ENCODE measurements around the gene KCTD15. TPM values are rescaled to one million over a fixed set of nuclear protein-coding genes. Genes with fewer than 3 reads are reported as not detected.

KCTD15 gene
- polyA plus RNA-seq, 1 experiment, result 59.1 TPM

GRCh38 chr19:33801411-33801810 lies 4.7 kb downstream of the KCTD15 start:
- DNase-seq (ENCODE audit: low read depth), result no peak
- ChIA-PET POLR2A (no interaction called here), CTCF (interaction anchor here (0.6 to 0.7 kb wide), 2 partner anchors 54 to 149 kb away, joined by 3 read pairs; no protein-coding TSS in a partner anchor)
- TF ChIP-seq CTCF (IDR thresholded peaks at IDR 0.05; ENCODE audit: insufficient read depth, low read depth, low read length), result no peak
- Histone ChIP-seq H3K27me3 (ENCODE audit: control insufficient read depth, insufficient read depth, low read length) (no peaks in the 10 kb centered on the region), H3K36me3 (ENCODE audit: control insufficient read depth, insufficient read depth, low read length) (peaks cover 17% of the 10 kb centered on the region), H3K4me3 (ENCODE audit: low read depth, low read length) (no peak overlapping the region)

DNA sequence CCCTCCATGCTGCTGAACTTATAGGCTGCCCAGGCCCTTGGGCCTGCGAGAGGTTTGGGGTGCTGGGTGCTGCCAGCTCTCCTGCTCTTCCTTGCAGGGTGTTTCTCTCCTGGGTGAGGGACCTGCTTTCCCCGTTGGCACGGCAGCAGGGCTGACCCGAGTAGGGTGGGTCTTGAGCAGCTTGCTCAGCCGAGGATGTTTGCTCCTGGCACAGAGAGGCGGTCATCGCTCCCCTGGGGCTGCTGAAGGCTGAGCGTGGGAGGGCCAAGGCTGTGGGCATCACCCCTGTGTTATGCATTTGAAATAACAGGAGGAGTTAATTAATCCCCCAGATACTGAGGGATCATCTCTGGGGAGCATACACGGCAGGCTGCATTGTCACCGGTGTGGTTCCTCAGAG lies 5.3 kb downstream of the KCTD15 start:
- POLR2A ChIA-PET, result no interaction called here
- Histone ChIP-seq H3K27me3 (ENCODE audit: control insufficient read depth, insufficient read depth, low read length) (no peaks in the 10 kb centered on the region), H3K4me3 (ENCODE audit: low read depth, low read length) (no peak overlapping the region), H3K36me3 (ENCODE audit: control insufficient read depth, insufficient read depth, low read length) (peaks cover 23% of the 10 kb centered on the region)
- CTCF ChIA-PET, result interaction anchor here (0.6 kb wide), 1 partner anchor 53 kb away, joined by 3 read pairs; no protein-coding TSS in a partner anchor
- TF ChIP-seq CTCF (IDR thresholded peaks at IDR 0.05; ENCODE audit: insufficient read depth, low read depth, low read length), result no peak
- DNase-seq (ENCODE audit: low read depth), result no peak

- no peak for TF ChIP-seq CTCF (IDR thresholded peaks at IDR 0.05; ENCODE audit: insufficient read depth, low read depth, low read length)
- no peak for DNase-seq (ENCODE audit: low read depth)
- CTCF ChIA-PET, result interaction anchor here (1.9 kb wide), 1 partner anchor 25 kb away, joined by 6 read pairs; no protein-coding TSS in a partner anchor
- POLR2A ChIA-PET, result no interaction called here
- Histone ChIP-seq H3K27me3 (ENCODE audit: control insufficient read depth, insufficient read depth, low read length) (no peaks in the 10 kb centered on the region), H3K4me3 (ENCODE audit: low read depth, low read length) (no peak overlapping the region), H3K36me3 (ENCODE audit: control insufficient read depth, insufficient read depth, low read length) (peaks cover 24% of the 10 kb centered on the region)
These were observed 6.1 kb downstream of the KCTD15 start for GRCh38 chr19:33802801-33803200.

- TF ChIP-seq CTCF (IDR thresholded peaks at IDR 0.05; ENCODE audit: insufficient read depth, low read depth, low read length), result no peak
- Histone ChIP-seq H3K27me3 (ENCODE audit: control insufficient read depth, insufficient read depth, low read length) (no peaks in the 10 kb centered on the region), H3K4me3 (ENCODE audit: low read depth, low read length) (no peak overlapping the region), H3K36me3 (ENCODE audit: control insufficient read depth, insufficient read depth, low read length) (peaks cover 28% of the 10 kb centered on the region)
- DNase-seq (ENCODE audit: low read depth), result no peak
- ChIA-PET CTCF (interaction anchor here (1.7 to 1.9 kb wide), 2 partner anchors 7 to 25 kb away, joined by 4 to 6 read pairs; partner anchors contain the start of gene KCTD15), POLR2A (no interaction called here)
These were observed 6.7 kb downstream of the KCTD15 start for GRCh38 chr19:33803383-33803782.

DNA sequence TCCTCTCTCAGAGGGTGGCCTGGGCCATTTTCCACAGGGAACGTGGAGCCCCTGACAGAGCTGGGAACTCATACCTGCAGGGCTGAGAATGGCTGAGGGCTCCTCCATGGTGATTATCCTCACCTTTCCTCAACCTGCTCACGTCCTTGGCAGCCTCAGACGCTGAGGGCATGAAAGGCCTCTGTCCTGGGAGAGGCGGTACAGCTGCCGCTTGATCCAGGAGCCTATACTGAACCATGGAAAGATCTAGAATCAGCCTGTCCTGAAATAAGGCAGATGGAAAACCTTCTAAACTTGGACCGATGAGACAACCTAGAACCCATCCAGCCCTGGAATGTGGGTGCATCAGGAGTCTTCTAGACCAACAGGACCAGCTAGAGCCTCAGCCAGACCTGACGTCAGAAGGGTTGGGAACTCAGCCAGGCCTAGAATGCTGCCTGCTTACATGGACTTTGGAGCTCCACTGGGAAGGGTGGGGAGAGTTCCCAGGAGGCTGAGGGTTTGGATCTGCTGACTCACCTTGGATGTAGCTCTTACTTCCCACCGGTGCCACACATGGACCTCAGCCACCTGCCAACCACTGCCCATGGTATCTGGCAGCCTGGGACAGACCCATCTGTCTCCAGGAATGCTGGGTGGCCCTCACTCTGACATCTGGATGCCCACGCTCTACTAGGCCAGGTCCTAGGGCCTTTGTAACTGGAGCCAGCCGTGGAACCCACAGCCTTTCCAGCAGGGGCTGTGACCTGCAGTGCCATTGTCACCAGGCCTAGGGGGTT lies 7.5 kb downstream of the KCTD15 start:
- no peak for DNase-seq (ENCODE audit: low read depth)
- POLR2A ChIA-PET, result no interaction called here
- Histone ChIP-seq H3K4me3 (ENCODE audit: low read depth, low read length) (no peak overlapping the region), H3K36me3 (ENCODE audit: control insufficient read depth, insufficient read depth, low read length) (peaks cover 28% of the 10 kb centered on the region), H3K27me3 (ENCODE audit: control insufficient read depth, insufficient read depth, low read length) (no peaks in the 10 kb centered on the region)
- no peak for TF ChIP-seq CTCF (IDR thresholded peaks at IDR 0.05; ENCODE audit: insufficient read depth, low read depth, low read length)
- CTCF ChIA-PET, result interaction anchor here (1.7 to 1.9 kb wide), 2 partner anchors 8 to 26 kb away, joined by 4 to 6 read pairs; partner anchors contain the start of gene KCTD15

Measured in BJ (cell line).